HepG2 (cell line): ENCODE results near the gene TMEM250. TPM values are rescaled to one million over a fixed set of nuclear protein-coding genes. Genes with fewer than 3 reads are reported as not detected.

Source experiments
- GLI4 ChIP-seq: sonication (generic); formaldehyde crosslinking; IDR thresholded peaks from 2 replicates; pipeline ENCODE4 v1.5.1; 2020; ENCODE audit warnings: missing genetic modification reagents, mild to moderate bottlenecking, moderate library complexity, borderline replicate concordance
- KAT8 ChIP-seq: IDR thresholded peaks from 2 replicates; pipeline ENCODE4 v1.6.1; 2016; ENCODE audit warnings: missing genetic modification reagents, missing compliant biosample characterization
- NCOA2 ChIP-seq: sonication (generic); formaldehyde crosslinking; IDR thresholded peaks from 2 replicates; pipeline ENCODE4 v1.8.0; 2022; ENCODE audit warnings: inconsistent platforms
- XRCC5 ChIP-seq: fragments of 200-400 bp; formaldehyde crosslinking; optimal IDR thresholded peaks from 2 replicates; pipeline ENCODE3; 2017; ENCODE audit warnings: mild to moderate bottlenecking, low read length
- ZBTB1 ChIP-seq: sonication (generic); formaldehyde crosslinking; IDR thresholded peaks from 2 replicates; pipeline ENCODE4 v1.4.0; 2020; ENCODE audit warnings: missing genetic modification reagents, borderline replicate concordance
- ZFY ChIP-seq: sonication (generic); formaldehyde crosslinking; IDR thresholded peaks from 2 replicates; pipeline ENCODE4 v1.4.0; 2020; ENCODE audit warnings: missing genetic modification reagents
- polyA plus RNA-seq, 8 experiments: library from polyadenylated mRNA; depleted of rRNA in 3 of 8; stranded (reverse) in 7 of 8; unstranded in 1 of 8; fragments of >200 nt; fragmentation: Illumina TruSeq in 4 of 8; extraction: Trizol in 4 of 8; gene quantifications; 2 replicates each; pipeline versions ENCODE4 v1.2.1 to v1.2.3, GENCODE V29; 2011 to 2016; ENCODE audit warnings: low read depth in 4 of 8, missing spikeins in 1 of 8, mixed read lengths in 1 of 8; ENCODE audit not compliant: insufficient read depth in 1 of 8
- total RNA-seq, 5 experiments: library from RNA; depleted of rRNA; stranded (reverse); fragments of >200 nt; fragmentation: Illumina TruSeq; extraction: Trizol; gene quantifications; 2 replicates each; pipeline ENCODE4 v1.2.3, GENCODE V29; 2016; ENCODE audit warnings: low read depth in 1 of 5
- TF ChIP-seq, protein P1 (sequence below): sonication (generic); formaldehyde crosslinking; IDR thresholded peaks from 2 replicates; pipeline ENCODE4 v1.5.0; 2020; ENCODE audit warnings: missing genetic modification reagents
- TF ChIP-seq, protein P2 (sequence below): sonication (generic); formaldehyde crosslinking; IDR thresholded peaks from 2 replicates; pipeline ENCODE4 v1.8.0; 2022; ENCODE audit warnings: mild to moderate bottlenecking, missing genetic modification reagents, moderate library complexity
- TF ChIP-seq, protein P3 (sequence below): sonication (generic); formaldehyde crosslinking; IDR thresholded peaks from 2 replicates; pipeline ENCODE4 v1.4.0; 2020; ENCODE audit warnings: missing genetic modification reagents
- TF ChIP-seq, protein P4 (sequence below): sonication (generic); formaldehyde crosslinking; IDR thresholded peaks from 2 replicates; pipeline ENCODE4 v1.4.0; 2020; ENCODE audit warnings: missing genetic modification reagents
- TF ChIP-seq, protein P5 (sequence below): sonication (generic); formaldehyde crosslinking; IDR thresholded peaks from 2 replicates; pipeline ENCODE4 v1.4.0; 2020; ENCODE audit warnings: missing genetic modification reagents, borderline replicate concordance
- TF ChIP-seq, protein P6 (sequence below): sonication (generic); formaldehyde crosslinking; IDR thresholded peaks from 2 replicates; pipeline ENCODE4 v1.4.0; 2020; ENCODE audit warnings: mild to moderate bottlenecking, missing genetic modification reagents

TMEM250 gene
- total and polyA plus RNA-seq, 2 of the 13 experiments (the other 11 are each of a cell fraction or from before 2014, with no cell fraction given): 5.5 to 13.9 TPM

DNA sequence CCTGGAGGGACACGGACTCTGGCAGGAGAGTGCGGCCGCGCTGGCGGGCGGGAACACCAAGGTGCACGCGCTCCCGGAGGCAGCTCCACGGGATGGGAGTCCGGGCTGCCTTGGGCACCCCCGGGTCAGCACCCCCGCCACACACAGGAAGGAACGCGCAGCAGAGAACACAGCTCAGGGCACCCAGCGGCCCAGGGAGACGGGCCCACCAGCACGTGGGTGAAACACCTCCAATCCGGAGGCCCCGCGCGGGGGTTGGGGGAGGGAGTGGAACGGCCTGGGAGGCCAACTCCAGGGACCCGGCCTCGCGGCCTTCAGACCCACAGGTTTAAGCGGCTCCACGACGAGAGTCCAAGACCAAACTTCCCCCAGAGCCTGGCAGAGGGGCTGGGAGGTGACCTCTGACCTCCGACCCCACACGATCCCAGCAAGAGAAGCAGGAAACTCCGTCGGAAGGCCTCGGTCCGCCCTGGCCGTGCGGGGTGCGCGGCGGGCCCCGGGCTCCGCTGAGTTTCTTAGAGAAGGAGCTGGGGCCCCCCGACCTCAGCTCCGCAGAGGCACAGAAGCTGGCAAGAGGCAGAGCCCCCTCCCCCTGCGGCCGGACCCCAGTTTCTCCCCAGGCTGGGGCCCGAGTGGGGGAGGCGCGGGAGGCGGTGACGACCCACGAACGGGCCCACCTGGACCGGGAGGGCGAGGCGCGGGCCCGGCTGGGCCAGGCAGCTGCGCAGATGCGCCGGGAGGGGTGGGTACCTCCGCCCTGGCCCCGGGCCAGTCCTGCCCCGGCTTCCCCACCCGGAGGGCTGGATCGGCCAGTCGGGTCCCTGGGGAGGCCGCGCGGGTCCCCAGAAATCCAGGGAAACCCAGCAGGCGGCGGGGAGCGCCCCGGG lies 24.4 kb downstream of the TMEM250 start (continued):
- TF ChIP-seq, protein P1, sequence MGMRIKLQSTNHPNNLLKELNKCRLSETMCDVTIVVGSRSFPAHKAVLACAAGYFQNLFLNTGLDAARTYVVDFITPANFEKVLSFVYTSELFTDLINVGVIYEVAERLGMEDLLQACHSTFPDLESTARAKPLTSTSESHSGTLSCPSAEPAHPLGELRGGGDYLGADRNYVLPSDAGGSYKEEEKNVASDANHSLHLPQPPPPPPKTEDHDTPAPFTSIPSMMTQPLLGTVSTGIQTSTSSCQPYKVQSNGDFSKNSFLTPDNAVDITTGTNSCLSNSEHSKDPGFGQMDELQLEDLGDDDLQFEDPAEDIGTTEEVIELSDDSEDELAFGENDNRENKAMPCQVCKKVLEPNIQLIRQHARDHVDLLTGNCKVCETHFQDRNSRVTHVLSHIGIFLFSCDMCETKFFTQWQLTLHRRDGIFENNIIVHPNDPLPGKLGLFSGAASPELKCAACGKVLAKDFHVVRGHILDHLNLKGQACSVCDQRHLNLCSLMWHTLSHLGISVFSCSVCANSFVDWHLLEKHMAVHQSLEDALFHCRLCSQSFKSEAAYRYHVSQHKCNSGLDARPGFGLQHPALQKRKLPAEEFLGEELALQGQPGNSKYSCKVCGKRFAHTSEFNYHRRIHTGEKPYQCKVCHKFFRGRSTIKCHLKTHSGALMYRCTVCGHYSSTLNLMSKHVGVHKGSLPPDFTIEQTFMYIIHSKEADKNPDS (CRISPR knock-in tag): no peak
- TF ChIP-seq ZBTB1 (CRISPR knock-in tag) (no peak), NCOA2 (CRISPR knock-in tag) (no peak; the same call in 1 of the 2 replicates), GLI4 (CRISPR knock-in tag) (no peak; the same call in 1 of the 2 replicates), ZFY (CRISPR knock-in tag) (peak; percentile 93), KAT8 (CRISPR knock-in tag) (no peak), XRCC5 (peak; percentile 19)
- TF ChIP-seq, protein P2, sequence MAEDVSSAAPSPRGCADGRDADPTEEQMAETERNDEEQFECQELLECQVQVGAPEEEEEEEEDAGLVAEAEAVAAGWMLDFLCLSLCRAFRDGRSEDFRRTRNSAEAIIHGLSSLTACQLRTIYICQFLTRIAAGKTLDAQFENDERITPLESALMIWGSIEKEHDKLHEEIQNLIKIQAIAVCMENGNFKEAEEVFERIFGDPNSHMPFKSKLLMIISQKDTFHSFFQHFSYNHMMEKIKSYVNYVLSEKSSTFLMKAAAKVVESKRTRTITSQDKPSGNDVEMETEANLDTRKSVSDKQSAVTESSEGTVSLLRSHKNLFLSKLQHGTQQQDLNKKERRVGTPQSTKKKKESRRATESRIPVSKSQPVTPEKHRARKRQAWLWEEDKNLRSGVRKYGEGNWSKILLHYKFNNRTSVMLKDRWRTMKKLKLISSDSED (CRISPR knock-in tag): no peak
- TF ChIP-seq, protein P3, sequence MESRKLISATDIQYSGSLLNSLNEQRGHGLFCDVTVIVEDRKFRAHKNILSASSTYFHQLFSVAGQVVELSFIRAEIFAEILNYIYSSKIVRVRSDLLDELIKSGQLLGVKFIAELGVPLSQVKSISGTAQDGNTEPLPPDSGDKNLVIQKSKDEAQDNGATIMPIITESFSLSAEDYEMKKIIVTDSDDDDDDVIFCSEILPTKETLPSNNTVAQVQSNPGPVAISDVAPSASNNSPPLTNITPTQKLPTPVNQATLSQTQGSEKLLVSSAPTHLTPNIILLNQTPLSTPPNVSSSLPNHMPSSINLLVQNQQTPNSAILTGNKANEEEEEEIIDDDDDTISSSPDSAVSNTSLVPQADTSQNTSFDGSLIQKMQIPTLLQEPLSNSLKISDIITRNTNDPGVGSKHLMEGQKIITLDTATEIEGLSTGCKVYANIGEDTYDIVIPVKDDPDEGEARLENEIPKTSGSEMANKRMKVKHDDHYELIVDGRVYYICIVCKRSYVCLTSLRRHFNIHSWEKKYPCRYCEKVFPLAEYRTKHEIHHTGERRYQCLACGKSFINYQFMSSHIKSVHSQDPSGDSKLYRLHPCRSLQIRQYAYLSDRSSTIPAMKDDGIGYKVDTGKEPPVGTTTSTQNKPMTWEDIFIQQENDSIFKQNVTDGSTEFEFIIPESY (CRISPR knock-in tag): no peak
- TF ChIP-seq, protein P4, sequence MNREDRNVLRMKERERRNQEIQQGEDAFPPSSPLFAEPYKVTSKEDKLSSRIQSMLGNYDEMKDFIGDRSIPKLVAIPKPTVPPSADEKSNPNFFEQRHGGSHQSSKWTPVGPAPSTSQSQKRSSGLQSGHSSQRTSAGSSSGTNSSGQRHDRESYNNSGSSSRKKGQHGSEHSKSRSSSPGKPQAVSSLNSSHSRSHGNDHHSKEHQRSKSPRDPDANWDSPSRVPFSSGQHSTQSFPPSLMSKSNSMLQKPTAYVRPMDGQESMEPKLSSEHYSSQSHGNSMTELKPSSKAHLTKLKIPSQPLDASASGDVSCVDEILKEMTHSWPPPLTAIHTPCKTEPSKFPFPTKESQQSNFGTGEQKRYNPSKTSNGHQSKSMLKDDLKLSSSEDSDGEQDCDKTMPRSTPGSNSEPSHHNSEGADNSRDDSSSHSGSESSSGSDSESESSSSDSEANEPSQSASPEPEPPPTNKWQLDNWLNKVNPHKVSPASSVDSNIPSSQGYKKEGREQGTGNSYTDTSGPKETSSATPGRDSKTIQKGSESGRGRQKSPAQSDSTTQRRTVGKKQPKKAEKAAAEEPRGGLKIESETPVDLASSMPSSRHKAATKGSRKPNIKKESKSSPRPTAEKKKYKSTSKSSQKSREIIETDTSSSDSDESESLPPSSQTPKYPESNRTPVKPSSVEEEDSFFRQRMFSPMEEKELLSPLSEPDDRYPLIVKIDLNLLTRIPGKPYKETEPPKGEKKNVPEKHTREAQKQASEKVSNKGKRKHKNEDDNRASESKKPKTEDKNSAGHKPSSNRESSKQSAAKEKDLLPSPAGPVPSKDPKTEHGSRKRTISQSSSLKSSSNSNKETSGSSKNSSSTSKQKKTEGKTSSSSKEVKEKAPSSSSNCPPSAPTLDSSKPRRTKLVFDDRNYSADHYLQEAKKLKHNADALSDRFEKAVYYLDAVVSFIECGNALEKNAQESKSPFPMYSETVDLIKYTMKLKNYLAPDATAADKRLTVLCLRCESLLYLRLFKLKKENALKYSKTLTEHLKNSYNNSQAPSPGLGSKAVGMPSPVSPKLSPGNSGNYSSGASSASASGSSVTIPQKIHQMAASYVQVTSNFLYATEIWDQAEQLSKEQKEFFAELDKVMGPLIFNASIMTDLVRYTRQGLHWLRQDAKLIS (CRISPR knock-in tag): no peak; the same call in 1 of the 2 replicates
- TF ChIP-seq, protein P5, sequence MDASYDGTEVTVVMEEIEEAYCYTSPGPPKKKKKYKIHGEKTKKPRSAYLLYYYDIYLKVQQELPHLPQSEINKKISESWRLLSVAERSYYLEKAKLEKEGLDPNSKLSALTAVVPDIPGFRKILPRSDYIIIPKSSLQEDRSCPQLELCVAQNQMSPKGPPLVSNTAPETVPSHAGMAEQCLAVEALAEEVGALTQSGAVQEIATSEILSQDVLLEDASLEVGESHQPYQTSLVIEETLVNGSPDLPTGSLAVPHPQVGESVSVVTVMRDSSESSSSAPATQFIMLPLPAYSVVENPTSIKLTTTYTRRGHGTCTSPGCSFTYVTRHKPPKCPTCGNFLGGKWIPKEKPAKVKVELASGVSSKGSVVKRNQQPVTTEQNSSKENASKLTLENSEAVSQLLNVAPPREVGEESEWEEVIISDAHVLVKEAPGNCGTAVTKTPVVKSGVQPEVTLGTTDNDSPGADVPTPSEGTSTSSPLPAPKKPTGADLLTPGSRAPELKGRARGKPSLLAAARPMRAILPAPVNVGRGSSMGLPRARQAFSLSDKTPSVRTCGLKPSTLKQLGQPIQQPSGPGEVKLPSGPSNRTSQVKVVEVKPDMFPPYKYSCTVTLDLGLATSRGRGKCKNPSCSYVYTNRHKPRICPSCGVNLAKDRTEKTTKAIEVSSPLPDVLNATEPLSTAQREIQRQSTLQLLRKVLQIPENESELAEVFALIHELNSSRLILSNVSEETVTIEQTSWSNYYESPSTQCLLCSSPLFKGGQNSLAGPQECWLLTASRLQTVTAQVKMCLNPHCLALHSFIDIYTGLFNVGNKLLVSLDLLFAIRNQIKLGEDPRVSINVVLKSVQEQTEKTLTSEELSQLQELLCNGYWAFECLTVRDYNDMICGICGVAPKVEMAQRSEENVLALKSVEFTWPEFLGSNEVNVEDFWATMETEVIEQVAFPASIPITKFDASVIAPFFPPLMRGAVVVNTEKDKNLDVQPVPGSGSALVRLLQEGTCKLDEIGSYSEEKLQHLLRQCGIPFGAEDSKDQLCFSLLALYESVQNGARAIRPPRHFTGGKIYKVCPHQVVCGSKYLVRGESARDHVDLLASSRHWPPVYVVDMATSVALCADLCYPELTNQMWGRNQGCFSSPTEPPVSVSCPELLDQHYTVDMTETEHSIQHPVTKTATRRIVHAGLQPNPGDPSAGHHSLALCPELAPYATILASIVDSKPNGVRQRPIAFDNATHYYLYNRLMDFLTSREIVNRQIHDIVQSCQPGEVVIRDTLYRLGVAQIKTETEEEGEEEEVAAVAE (CRISPR knock-in tag): no peak
- TF ChIP-seq, protein P6, sequence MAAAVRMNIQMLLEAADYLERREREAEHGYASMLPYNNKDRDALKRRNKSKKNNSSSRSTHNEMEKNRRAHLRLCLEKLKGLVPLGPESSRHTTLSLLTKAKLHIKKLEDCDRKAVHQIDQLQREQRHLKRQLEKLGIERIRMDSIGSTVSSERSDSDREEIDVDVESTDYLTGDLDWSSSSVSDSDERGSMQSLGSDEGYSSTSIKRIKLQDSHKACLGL: no peak; the same call in 1 of the 2 replicates
